ENCODE data around the gene SUSD2. TPM values are rescaled to one million over a fixed set of nuclear protein-coding genes. Genes with fewer than 3 reads are reported as not detected.
"Not testable (repeated sequence)": the region's sequence is repeated elsewhere in the genome, so short reads cannot be mapped to it uniquely, and the experiment has no call there.

SUSD2 gene
- total and polyA plus RNA-seq, 2 experiments from 2014 or later: 9.7 to 10.8 TPM

GRCh38 chr22:24134090-24134846 lies 47.0 kb upstream of the SUSD2 start:
- Histone ChIP-seq H2AFZ (no peak overlapping the region), H3K4me3 (no peak overlapping the region), H3K4me2 (no peak overlapping the region), H3K27me3 (no peaks in the 10 kb centered on the region), H3K9me2 (replicated peaks; ENCODE audit: insufficient read depth) (no peaks in the 10 kb centered on the region), H3K27ac (no peak overlapping the region), H3K4me1 (ENCODE audit: insufficient read depth) (peaks cover 5% of the 10 kb centered on the region), H3K9me3 (ENCODE audit: low read depth) (no peaks in the 10 kb centered on the region), H4K20me1 (ENCODE audit: insufficient read depth, poor library complexity, severe bottlenecking) (no peaks in the 10 kb centered on the region), H3K36me3 (replicated peaks; ENCODE audit: insufficient read depth, low read depth) (no peaks in the 10 kb centered on the region), H3K79me2 (no peaks in the 10 kb centered on the region)
- no peak for TF ChIP-seq CTCF (IDR thresholded peaks at IDR 0.05; ENCODE audit: poor library complexity)
- no peak for TF ChIP-seq EZH2phosphoT487 (IDR thresholded peaks at IDR 0.05; ENCODE audit: low read depth, severe bottlenecking, unreplicated experiment)
- no peak for TF ChIP-seq EZH2 (IDR thresholded peaks at IDR 0.05; ENCODE audit: borderline replicate concordance)
- WGBS (ENCODE audit: low lambda C conversion rate, missing lambda C conversion rate): 86% methylated on average over 22 of the region's 22 CpGs
- no peak for DNase-seq (ENCODE audit: low spot score)

- not testable (repeated sequence) for H3K4me2 ChIP-seq; H3K4me3 ChIP-seq; H3K9me2 ChIP-seq (replicated peaks; ENCODE audit: insufficient read depth); DNase-seq (ENCODE audit: low spot score); H4K20me1 ChIP-seq (ENCODE audit: insufficient read depth, poor library complexity, severe bottlenecking); H3K79me2 ChIP-seq; H3K4me1 ChIP-seq (ENCODE audit: insufficient read depth); H3K27me3 ChIP-seq; H3K9me3 ChIP-seq (ENCODE audit: low read depth); H3K36me3 ChIP-seq (replicated peaks; ENCODE audit: insufficient read depth, low read depth); H3K27ac ChIP-seq; H2AFZ ChIP-seq
- 96% methylated on average over 6 of the region's 6 CpGs for WGBS (ENCODE audit: low lambda C conversion rate, missing lambda C conversion rate)
These were observed 44.8 kb upstream of the SUSD2 start for GRCh38 chr22:24136533-24136932.

GRCh38 chr22:24137595-24137994 lies 43.7 kb upstream of the SUSD2 start:
- Histone ChIP-seq H4K20me1 (ENCODE audit: insufficient read depth, poor library complexity, severe bottlenecking) (no peaks in the 10 kb centered on the region), H3K79me2 (no peaks in the 10 kb centered on the region), H3K27ac (no peak overlapping the region), H3K4me3 (no peak overlapping the region), H3K36me3 (replicated peaks; ENCODE audit: insufficient read depth, low read depth) (no peaks in the 10 kb centered on the region), H2AFZ (no peak overlapping the region), H3K27me3 (no peaks in the 10 kb centered on the region), H3K4me2 (no peak overlapping the region), H3K4me1 (ENCODE audit: insufficient read depth) (peaks cover 5% of the 10 kb centered on the region), H3K9me2 (replicated peaks; ENCODE audit: insufficient read depth) (no peaks in the 10 kb centered on the region), H3K9me3 (ENCODE audit: low read depth) (no peaks in the 10 kb centered on the region)
- TF ChIP-seq EZH2phosphoT487 (IDR thresholded peaks at IDR 0.05; ENCODE audit: low read depth, severe bottlenecking, unreplicated experiment): no peak
- TF ChIP-seq CTCF (IDR thresholded peaks at IDR 0.05; ENCODE audit: poor library complexity): no peak
- no peak for TF ChIP-seq EZH2 (IDR thresholded peaks at IDR 0.05; ENCODE audit: borderline replicate concordance)
- peak; percentile 36 for DNase-seq (ENCODE audit: low spot score)
- 73% methylated on average over 2 of the region's 2 CpGs for WGBS (ENCODE audit: low lambda C conversion rate, missing lambda C conversion rate)

GRCh38 chr22:24138649-24139420 lies 42.5 kb upstream of the SUSD2 start:
- peaks cover 8% of the 10 kb centered on the region for H3K4me1 ChIP-seq (ENCODE audit: insufficient read depth)
- no peak overlapping the region for H3K4me3 ChIP-seq
- TF ChIP-seq CTCF (IDR thresholded peaks at IDR 0.05; ENCODE audit: poor library complexity) (no peak), EZH2phosphoT487 (IDR thresholded peaks at IDR 0.05; ENCODE audit: low read depth, severe bottlenecking, unreplicated experiment) (no peak), EZH2 (IDR thresholded peaks at IDR 0.05; ENCODE audit: borderline replicate concordance) (no peak)
- 96% methylated on average over 7 of the region's 7 CpGs for WGBS (ENCODE audit: low lambda C conversion rate, missing lambda C conversion rate)
- no peaks in the 10 kb centered on the region for H3K9me3 ChIP-seq (ENCODE audit: low read depth)
- H3K9me2 ChIP-seq (replicated peaks; ENCODE audit: insufficient read depth): no peaks in the 10 kb centered on the region
- DNase-seq (ENCODE audit: low spot score): no peak
- H3K27me3 ChIP-seq: no peaks in the 10 kb centered on the region
- no peak overlapping the region for H3K27ac ChIP-seq
- no peak overlapping the region for H3K4me2 ChIP-seq
- H3K36me3 ChIP-seq (replicated peaks; ENCODE audit: insufficient read depth, low read depth): no peaks in the 10 kb centered on the region
- no peak overlapping the region for H2AFZ ChIP-seq
- peaks cover 3% of the 10 kb centered on the region for H3K79me2 ChIP-seq
- no peaks in the 10 kb centered on the region for H4K20me1 ChIP-seq (ENCODE audit: insufficient read depth, poor library complexity, severe bottlenecking)
